G401 (cell line): Measurements from ENCODE around the gene EYA2. TPM values are rescaled to one million over a fixed set of nuclear protein-coding genes. Genes with fewer than 3 reads are reported as not detected.
A peak's percentile ranks its signal among the peaks of the same experiment; 100 is the strongest.

Source experiments
- DNase-seq: peaks from one replicate; pipeline ENCODE4 v3.0.0-alpha.2; 2015; ENCODE audit warnings: low spot score
- in situ Hi-C: cut with HindIII; loops from 2 replicates; pipeline ENCODE4 v1.10.0; 2016; ENCODE audit warnings: low sequenced_read_pairs, mixed read lengths
- total RNA-seq: library from RNA; depleted of rRNA; stranded (reverse); fragments of >200 nt; shearing (Covaris generic); gene quantifications from 2 replicates; pipeline ENCODE4 v1.2.3, GENCODE V29; 2014

Gene EYA2
- total RNA-seq, 1 experiment from 2014 or later = not detected

- in situ Hi-C loops = no loop called here
- no peak for DNase-seq
Measured at GRCh38 chr20:46990596-46991104, 96.0 kb downstream of the EYA2 start.

- in situ Hi-C loops = no loop called here
- DNase-seq = no peak
Measured at GRCh38 chr20:46991168-46991567, 96.5 kb downstream of the EYA2 start.

GRCh38 chr20:46991880-46992639 lies 97.4 kb downstream of the EYA2 start:
- no peak for DNase-seq
- in situ Hi-C loops = no loop called here

GRCh38 chr20:46992640-46993035 lies 98.0 kb downstream of the EYA2 start:
- no peak for DNase-seq
- in situ Hi-C loops = no loop called here

- DNase-seq = no peak
- in situ Hi-C loops = no loop called here
Measured at GRCh38 chr20:46993465-46994095, 98.9 kb downstream of the EYA2 start.

- peak; percentile 2 for DNase-seq
- in situ Hi-C loops = no loop called here
Measured at GRCh38 chr20:46994341-46994740, 99.7 kb downstream of the EYA2 start.

- no peak for DNase-seq
Measured at GRCh38 chr20:46995561-46996142, 101.0 kb downstream of the EYA2 start.

GRCh38 chr20:46997187-46997586 lies 102.5 kb downstream of the EYA2 start:
- in situ Hi-C loops = no loop called here
- DNase-seq = no peak

More at GRCh38 chr20:46995561-46996142, 101.0 kb downstream of the EYA2 start:
- in situ Hi-C loops = no loop called here

GRCh38 chr20:46998477-46999240 lies 104.0 kb downstream of the EYA2 start:
- no peak for DNase-seq
- in situ Hi-C loops = no loop called here

GRCh38 chr20:46999801-47000465 lies 105.3 kb downstream of the EYA2 start:
- in situ Hi-C loops = no loop called here
- DNase-seq = no peak

GRCh38 chr20:47003223-47003622 lies 108.6 kb downstream of the EYA2 start:
- DNase-seq = no peak
- in situ Hi-C loops = no loop called here

- DNase-seq = no peak
- in situ Hi-C loops = no loop called here
Measured at GRCh38 chr20:47004179-47004578, 109.5 kb downstream of the EYA2 start.

- in situ Hi-C loops = no loop called here
- DNase-seq = no peak
Measured at GRCh38 chr20:47007826-47008655, 113.4 kb downstream of the EYA2 start.

GRCh38 chr20:47008842-47009518 lies 114.3 kb downstream of the EYA2 start:
- in situ Hi-C loops = no loop called here
- no peak for DNase-seq

- in situ Hi-C loops = no loop called here
- no peak for DNase-seq
Measured at GRCh38 chr20:47009784-47010183, 115.1 kb downstream of the EYA2 start.

GRCh38 chr20:47011984-47012383 lies 117.3 kb downstream of the EYA2 start:
- in situ Hi-C loops = no loop called here
- no peak for DNase-seq

- DNase-seq = no peak
- in situ Hi-C loops = no loop called here
Measured at GRCh38 chr20:47013606-47014005, 119.0 kb downstream of the EYA2 start.
